GM12878 (cell line): ENCODE measurements around the gene FCAMR. TPM values are rescaled to one million over a fixed set of nuclear protein-coding genes. Genes with fewer than 3 reads are reported as not detected.

Experiments used
- ATAC-seq: fragments of 200-7000 bp; cut with Tn5 transposase; 3 replicates; pipeline ENCODE4 v1.9.1; 2020; ENCODE audit warnings: mild to moderate bottlenecking, moderate library complexity
- BruUV-seq: library from RNA; stranded (reverse); fragments of 400-500 nt; replicated peaks from 2 replicates; lab custom pipeline; 2021; lab: Mats Ljungman, UMichigan
- CTCF ChIA-PET: fragments of 300-600 bp; sonication (Branson Sonifier 250); formaldehyde crosslinking; extraction: SDS; loops from one replicate; lab custom pipeline; 2021; ENCODE audit warnings: inconsistent platforms; lab: Yijun Ruan, JAX
- POLR2A ChIA-PET: fragments of 350-600 bp; formaldehyde crosslinking; extraction: SDS; loops from one replicate; lab custom pipeline; 2021; ENCODE audit warnings: inconsistent platforms; lab: Charles Lee
- RAD21 ChIA-PET: fragments of 300-600 bp; sonication (Branson Sonifier 250); formaldehyde crosslinking; loops from one replicate; lab custom pipeline; 2023; ENCODE audit warnings: antibody characterized with exemption; ENCODE audit not compliant: unreplicated experiment; lab: Charles Lee
- SMC1A ChIA-PET: fragments of 300-600 bp; sonication (Branson Sonifier 250); formaldehyde crosslinking; loops from one replicate; lab custom pipeline; 2023; ENCODE audit not compliant: unreplicated experiment, uncharacterized antibody; lab: Charles Lee
- DNase-seq: peaks from one replicate; pipeline ENCODE4 v3.0.0-alpha.2; 2011; ENCODE audit warnings: low read depth, low spot score
- FAIRE-seq: peaks from 3 replicates; lab custom pipeline; 2011; peaks lifted over from hg19 to GRCh38; lab: Jason Lieb, UNC
- H2AFZ ChIP-seq: 2 replicates; pipeline ENCODE4 v1.6.0; 2011; ENCODE audit warnings: low read depth, low read length, control low read depth; ENCODE audit not compliant: control insufficient read depth
- H3K27ac ChIP-seq: 2 replicates; pipeline ENCODE4 v1.5.1; 2011; ENCODE audit warnings: control low read depth; ENCODE audit not compliant: control insufficient read depth, insufficient read depth
- H3K27me3 ChIP-seq, 2 experiments: replicated peaks in 1 of 2; 2 replicates each; pipeline versions ENCODE4 v1.6.0 to v1.6.1; 2011; ENCODE audit warnings: low read length in 1 of 2; ENCODE audit not compliant: control insufficient read depth in 2 of 2, insufficient read depth in 2 of 2
- H3K36me3 ChIP-seq, 2 experiments: 2 replicates each; pipeline ENCODE4 v1.5.1; 2011; ENCODE audit warnings: low read length in 1 of 2; ENCODE audit not compliant: control insufficient read depth in 2 of 2, insufficient read depth in 2 of 2
- H3K4me1 ChIP-seq: 2 replicates; pipeline ENCODE4 v1.6.1; 2011; ENCODE audit warnings: mild to moderate bottlenecking, low read length, moderate library complexity, mixed read lengths; ENCODE audit not compliant: control insufficient read depth, insufficient read depth
- H3K4me2 ChIP-seq: 2 replicates; pipeline ENCODE4 v1.6.0; 2011; ENCODE audit warnings: control low read depth; ENCODE audit not compliant: control insufficient read depth, insufficient read depth
- H3K4me3 ChIP-seq: fragments of 200-600 bp; sonication (generic); 2 replicates; pipeline ENCODE4 v1.5.1; 2016
- H3K79me2 ChIP-seq: 2 replicates; pipeline ENCODE4 v1.6.0; 2011; ENCODE audit warnings: low read length; ENCODE audit not compliant: control insufficient read depth, insufficient read depth
- H3K9ac ChIP-seq: 2 replicates; pipeline ENCODE4 v1.8.0; 2011; ENCODE audit warnings: low read length, control low read depth, mixed read lengths; ENCODE audit not compliant: control insufficient read depth, insufficient read depth
- H3K9me3 ChIP-seq: replicated peaks from 3 replicates; pipeline ENCODE4 v1.5.1; 2011; ENCODE audit warnings: mild to moderate bottlenecking, low read length; ENCODE audit not compliant: control insufficient read depth, insufficient read depth
- H4K20me1 ChIP-seq: 2 replicates; pipeline ENCODE4 v1.6.0; 2011; ENCODE audit not compliant: control insufficient read depth, insufficient read depth
- BRCA1 ChIP-seq: IDR thresholded peaks from 2 replicates; pipeline ENCODE4 v1.6.1; 2011; ENCODE audit warnings: low read depth, low read length, improper control_type of control experiment
- EED ChIP-seq: sonication (generic); IDR thresholded peaks from 2 replicates; pipeline ENCODE4 v1.6.1; 2016; ENCODE audit warnings: antibody characterized with exemption, low read depth
- ELK1 ChIP-seq: IDR thresholded peaks from 2 replicates; pipeline ENCODE4 v1.6.1; 2012; ENCODE audit warnings: low read depth, low read length, improper control_type of control experiment
- EP300 ChIP-seq, 2 experiments: fragments of 150-350 bp in 1 of 2; IDR thresholded peaks; 2 replicates each; pipeline ENCODE4 v1.6.1; 2011 to 2012; ENCODE audit warnings: low read depth in 2 of 2, low read length in 2 of 2, borderline replicate concordance in 1 of 2, improper control_type of control experiment in 1 of 2, inconsistent platforms in 1 of 2; ENCODE audit not compliant: control insufficient read depth in 1 of 2
- HSF1 ChIP-seq: fragments of 150-350 bp; IDR thresholded peaks from 2 replicates; pipeline ENCODE4 v1.6.1; 2014; ENCODE audit warnings: mild to moderate bottlenecking, low read depth, low read length
- IKZF1 ChIP-seq: fragments of 450-650 bp; conservative IDR thresholded peaks from 2 replicates; pipeline ENCODE4 v1.6.1; 2017; ENCODE audit warnings: antibody characterized with exemption, mild to moderate bottlenecking
- IKZF2 ChIP-seq, 2 experiments: fragments of 450-650 bp; IDR thresholded peaks; 2 replicates each; pipeline ENCODE4 v1.6.1; 2017; ENCODE audit warnings: mild to moderate bottlenecking in 2 of 2, moderate library complexity in 2 of 2
- JUNB ChIP-seq: IDR thresholded peaks from 2 replicates; pipeline ENCODE4 v1.6.1; 2016; ENCODE audit warnings: antibody characterized with exemption, mild to moderate bottlenecking
- JUND ChIP-seq: IDR thresholded peaks from 2 replicates; pipeline ENCODE4 v1.6.1; 2012; ENCODE audit warnings: low read depth, mild to moderate bottlenecking, low read length, improper control_type of control experiment, moderate library complexity
- KAT2A ChIP-seq: conservative IDR thresholded peaks from 2 replicates; pipeline ENCODE4 v1.6.1; 2011; ENCODE audit warnings: low read depth, low read length; ENCODE audit not compliant: control insufficient read depth
- MYC ChIP-seq: IDR thresholded peaks from 2 replicates; pipeline ENCODE4 v1.6.1; 2011; ENCODE audit warnings: mild to moderate bottlenecking, low read length, moderate library complexity, inconsistent platforms; ENCODE audit not compliant: insufficient read depth, insufficient replicate concordance, insufficient read length, severe bottlenecking
- NFYA ChIP-seq: IDR thresholded peaks from 2 replicates; pipeline ENCODE4 v1.6.1; 2011; ENCODE audit warnings: low read depth, mild to moderate bottlenecking, low read length, improper control_type of control experiment, borderline replicate concordance
- RAD21 ChIP-seq: IDR thresholded peaks from 2 replicates; pipeline ENCODE4 v1.6.1; 2011; ENCODE audit warnings: mild to moderate bottlenecking, low read depth, low read length, moderate library complexity; ENCODE audit not compliant: insufficient read depth
- RBBP5 ChIP-seq: fragments of 200-600 bp; sonication (generic); conservative IDR thresholded peaks from 2 replicates; pipeline ENCODE4 v1.6.1; 2016
- RFX5 ChIP-seq: IDR thresholded peaks from 2 replicates; pipeline ENCODE4 v1.6.1; 2011; ENCODE audit warnings: low read depth, low read length, improper control_type of control experiment
- SP1 ChIP-seq: IDR thresholded peaks from one replicate; pipeline ENCODE4 v1.6.1; 2011; ENCODE audit warnings: low read depth, low read length
- SPI1 ChIP-seq: IDR thresholded peaks from 2 replicates; pipeline ENCODE4 v1.6.1; 2011; ENCODE audit warnings: low read depth, mild to moderate bottlenecking, low read length, moderate library complexity, borderline replicate concordance; ENCODE audit not compliant: insufficient read depth
- SREBF2 ChIP-seq: IDR thresholded peaks from 2 replicates; pipeline ENCODE4 v1.6.1; 2012; ENCODE audit warnings: mild to moderate bottlenecking, low read length
- TCF7 ChIP-seq: IDR thresholded peaks from 2 replicates; pipeline ENCODE4 v1.6.1; 2014; ENCODE audit warnings: antibody characterized with exemption, borderline replicate concordance
- YBX1 ChIP-seq: fragments of 450-650 bp; IDR thresholded peaks from 2 replicates; pipeline ENCODE4 v1.6.1; 2016; ENCODE audit warnings: antibody characterized with exemption
- ZBED1 ChIP-seq: IDR thresholded peaks from 2 replicates; pipeline ENCODE4 v1.6.1; 2016; ENCODE audit warnings: borderline replicate concordance
- ZNF24 ChIP-seq: fragments of 450-650 bp; IDR thresholded peaks from 2 replicates; pipeline ENCODE4 v1.6.1; 2017; ENCODE audit warnings: antibody characterized with exemption, mild to moderate bottlenecking
- WGBS: methylation state at CpG from one replicate; pipeline ENCODE4 v1.1.6; 2016; ENCODE audit warnings: low lambda C conversion rate; ENCODE audit not compliant: insufficient replicate concordance, insufficient coverage; ENCODE audit errors: missing lambda C conversion rate; 5-methylcytosine and 5-hydroxymethylcytosine counted together
- in situ Hi-C: fragments of 300-500 bp; cut with MboI; formaldehyde crosslinking; loops from 9 replicates; pipeline ENCODE4 v1.14.3; 2018; ENCODE audit warnings: mixed read lengths
- intact Hi-C: fragments of 100-400 bp; cut with micrococcal nuclease; formaldehyde crosslinking; loops from one replicate; pipeline ENCODE4 v1.14.2; 2022; ENCODE audit not compliant: unreplicated experiment
- polyA plus RNA-seq, 11 experiments: library from polyadenylated mRNA; depleted of rRNA in 4 of 11; unstranded in 6 of 11; stranded (reverse) in 5 of 11; fragments of >200 nt; fragmentation: Nextera tagmentation in 4 of 11; fragmentation: Illumina TruSeq in 1 of 11; extraction: Ambion mirVana in 4 of 11; extraction: Trizol in 1 of 11; gene quantifications; 1 replicate in 1 of 11; 2 replicates in 10 of 11; pipeline versions ENCODE4 v1.2.1 to v1.2.3, GENCODE V29; 2011 to 2016; ENCODE audit warnings: inconsistent platforms in 2 of 11, missing spikeins in 2 of 11, low read depth in 1 of 11
- total RNA-seq, 4 experiments: library from RNA; depleted of rRNA in 3 of 4; stranded (reverse); fragments of >200 nt in 3 of 4; fragmentation: Illumina TruSeq in 1 of 4; extraction: Trizol in 1 of 4; gene quantifications; 2 replicates each; pipeline versions ENCODE4 v1.2.1 to v1.2.3, GENCODE V29; 2013 to 2021

The FCAMR gene
- total and polyA plus RNA-seq, 10 of the 15 experiments (the other 5 are each of a cell fraction or from before 2014, with no cell fraction given) = 0.04 to 0.15 (median 0.06) TPM; not detected in 3

GRCh38 chr1:207004931-207005830 is 34.9 kb upstream of the FCAMR start (continued):
- TF ChIP-seq MYC = no peak
- no peak for TF ChIP-seq SPI1
- peak in 1 of 2 experiments; percentile 29; a peak in 2 of 4 replicates for TF ChIP-seq IKZF2 (IDR thresholded peaks at IDR 0.05)
- peak; percentile 41; the same call in 1 of the 2 replicates for TF ChIP-seq RAD21
- TF ChIP-seq ELK1 = no peak
- no peak; the same call in 1 of the 2 replicates for TF ChIP-seq IKZF1

- intact Hi-C loops (loop anchor here (5.0 kb wide), 1 partner anchor 74 kb away; no protein-coding TSS in a partner anchor), in situ Hi-C loops (no loop called here)
- no peak overlapping the region for H3K4me2 ChIP-seq
- BruUV-seq = no TSS peak
- H3K4me1 ChIP-seq = no peaks in the 10 kb centered on the region
- WGBS = 43% methylated on average over 4 of the region's 4 CpGs
- H4K20me1 ChIP-seq = no peaks in the 10 kb centered on the region
- ATAC-seq = no peak
- ChIA-PET POLR2A (no interaction called here), RAD21 (no interaction called here), SMC1A (no interaction called here), CTCF (interaction anchor here (1.3 to 4.4 kb wide), 7 partner anchors 11 to 268 kb away, joined by 4 to 35 read pairs (median 18); partner anchors contain the start of gene C1orf116)
- peaks cover 0 to under 1% of the 10 kb centered on the region in 2 experiments; a peak in 1 of 4 replicates for H3K27me3 ChIP-seq
- H3K27ac ChIP-seq = no peak overlapping the region
- no peak overlapping the region for H3K4me3 ChIP-seq
- no peak for FAIRE-seq
- no peak overlapping the region for H3K9ac ChIP-seq
- no peaks in the 10 kb centered on the region for H3K79me2 ChIP-seq
- H3K36me3 ChIP-seq = no peaks in the 10 kb centered on the region
- DNase-seq = no peak
- no peak for TF ChIP-seq HSF1
- TF ChIP-seq JUNB = no peak
- TF ChIP-seq YBX1 = no peak
- TF ChIP-seq RFX5 = no peak
- no peak for TF ChIP-seq KAT2A
- no peak for TF ChIP-seq ZNF24
- no peak for TF ChIP-seq JUND
- no peak for TF ChIP-seq RBBP5
- TF ChIP-seq EED = no peak
- TF ChIP-seq EP300 (IDR thresholded peaks at IDR 0.05; ENCODE audit: borderline replicate concordance in 1 of 2, control insufficient read depth in 1 of 2, low read depth in 2 of 2, low read length in 2 of 2) = no peak
- no peak for TF ChIP-seq SP1
- TF ChIP-seq ZBED1 = no peak
- no peak for TF ChIP-seq SREBF2
- no peak for TF ChIP-seq TCF7
- TF ChIP-seq BRCA1 = no peak
- TF ChIP-seq NFYA = no peak
- no peaks in the 10 kb centered on the region for H3K9me3 ChIP-seq
- no peak overlapping the region for H2AFZ ChIP-seq
Measured at GRCh38 chr1:207003210-207003609, 33.0 kb upstream of the FCAMR start.
